HG03442 (cell line): ENCODE results near the gene CACNA2D3.

Experiments
- ATAC-seq: cut with Tn5 transposase; IDR thresholded peaks from one replicate; pipeline ENCODE4 v1.9.1; 2021; ENCODE audit warnings: mild to moderate bottlenecking, moderate library complexity; ENCODE audit not compliant: unreplicated experiment

Gene CACNA2D3

DNA sequence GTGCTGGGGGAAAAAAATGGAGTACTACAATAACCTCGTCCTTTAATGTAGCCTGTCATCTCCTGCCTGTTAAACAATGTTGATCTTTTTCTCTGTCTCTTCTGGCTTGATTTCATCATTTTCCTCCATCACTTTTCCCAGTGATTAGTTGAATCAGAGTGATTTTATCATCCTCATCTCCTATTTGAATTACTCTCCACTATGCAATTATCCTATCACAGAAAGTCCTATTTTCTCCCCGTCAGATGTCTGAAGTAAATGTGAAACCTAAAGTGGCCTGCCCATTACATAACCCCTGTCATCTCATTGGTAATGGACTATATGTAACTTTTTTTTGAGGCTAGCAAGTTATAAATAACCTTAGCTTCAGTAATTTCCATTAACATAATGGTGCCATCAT, 201.8 kb downstream of the CACNA2D3 start:
- no peak for ATAC-seq

- no peak for ATAC-seq
Observed at GRCh38 chr3:54326951-54327350, 204.6 kb downstream of the CACNA2D3 start.

GRCh38 chr3:54331341-54331740, 209.0 kb downstream of the CACNA2D3 start:
- ATAC-seq: no peak

- no peak for ATAC-seq
Observed at GRCh38 chr3:54337846-54338245, 215.5 kb downstream of the CACNA2D3 start.

DNA sequence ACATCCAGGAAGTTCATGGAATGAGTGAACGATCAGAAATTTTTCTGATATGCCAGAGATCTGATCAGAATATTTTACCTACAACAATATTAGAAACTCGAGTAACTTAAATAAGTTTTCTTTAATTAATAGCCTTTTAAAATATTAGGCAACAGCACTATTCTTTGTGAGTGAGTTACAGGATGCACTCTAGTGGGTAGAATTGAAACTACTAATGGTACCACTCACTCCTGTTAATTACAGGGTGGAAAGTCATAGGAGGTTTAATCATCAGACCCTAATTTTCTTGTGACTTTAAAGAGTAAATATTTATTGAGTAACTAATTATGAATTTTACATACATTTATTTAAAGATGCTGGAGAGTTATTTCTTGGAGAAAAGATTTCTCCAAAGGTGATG, 217.3 kb downstream of the CACNA2D3 start:
- ATAC-seq: no peak

DNA sequence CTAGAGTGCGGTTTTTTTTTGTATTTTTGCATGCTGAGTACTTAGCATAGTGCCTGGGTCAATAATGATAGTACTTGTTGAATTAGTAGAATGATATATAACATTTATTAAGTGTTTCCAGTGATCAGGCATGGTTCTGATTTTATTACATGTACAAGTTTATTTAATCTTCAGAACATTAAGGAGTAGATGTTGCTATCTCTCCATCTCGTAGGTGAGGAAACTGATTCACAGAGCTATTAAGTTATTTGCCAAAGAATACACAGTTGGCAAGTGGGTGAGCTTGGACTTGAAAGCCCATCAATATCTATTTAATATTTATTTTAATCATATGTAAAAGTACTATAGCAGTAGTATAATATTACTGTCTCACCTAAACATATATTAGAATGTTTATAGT, 219.5 kb downstream of the CACNA2D3 start:
- no peak for ATAC-seq

DNA sequence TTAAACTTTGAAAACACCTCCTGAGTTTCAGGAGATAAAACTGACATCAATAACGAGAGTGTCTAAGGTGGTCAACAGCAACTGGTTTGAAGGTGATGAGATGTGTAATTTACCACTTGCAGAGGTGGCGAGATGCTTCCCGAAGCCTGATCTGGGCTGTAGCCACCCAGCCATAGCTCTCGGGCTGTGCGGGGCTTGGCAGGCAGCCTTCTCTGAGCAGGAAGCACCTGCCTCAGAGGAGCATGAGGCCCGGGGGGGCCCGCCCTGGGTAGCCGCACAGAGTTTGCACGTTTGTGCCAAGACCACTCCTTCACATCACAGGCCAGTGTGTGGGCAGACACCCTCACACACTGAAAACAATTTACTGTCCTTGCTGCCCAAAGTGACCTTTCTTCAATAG, 220.3 kb downstream of the CACNA2D3 start:
- no peak for ATAC-seq

- ATAC-seq: no peak
Observed at GRCh38 chr3:54343495-54343894, 221.1 kb downstream of the CACNA2D3 start.

GRCh38 chr3:54344601-54345231, 222.4 kb downstream of the CACNA2D3 start:
- no peak for ATAC-seq

- ATAC-seq: no peak
Observed at GRCh38 chr3:54345847-54346375, 223.6 kb downstream of the CACNA2D3 start.

DNA sequence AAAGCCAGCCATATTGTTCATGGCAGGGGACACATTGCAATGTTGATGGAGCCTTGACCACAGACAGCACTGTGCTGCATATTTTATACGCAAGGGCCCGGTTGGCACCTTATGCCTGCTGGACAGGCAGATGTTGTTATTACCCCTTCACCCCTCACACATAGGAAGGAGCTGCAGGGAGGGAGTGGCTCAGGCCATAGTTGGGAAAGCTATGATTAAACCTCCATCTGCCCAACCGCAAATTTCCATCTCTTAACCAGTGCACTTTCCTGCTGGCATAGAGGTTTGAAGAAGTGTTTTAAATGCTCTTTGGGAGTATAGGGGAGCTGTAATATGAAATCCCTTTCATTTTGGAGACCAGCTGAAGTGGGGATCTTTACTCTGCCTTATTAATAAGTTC, 224.7 kb downstream of the CACNA2D3 start:
- ATAC-seq: no peak

- no peak for ATAC-seq
Observed at GRCh38 chr3:54347933-54348332, 225.6 kb downstream of the CACNA2D3 start.

DNA sequence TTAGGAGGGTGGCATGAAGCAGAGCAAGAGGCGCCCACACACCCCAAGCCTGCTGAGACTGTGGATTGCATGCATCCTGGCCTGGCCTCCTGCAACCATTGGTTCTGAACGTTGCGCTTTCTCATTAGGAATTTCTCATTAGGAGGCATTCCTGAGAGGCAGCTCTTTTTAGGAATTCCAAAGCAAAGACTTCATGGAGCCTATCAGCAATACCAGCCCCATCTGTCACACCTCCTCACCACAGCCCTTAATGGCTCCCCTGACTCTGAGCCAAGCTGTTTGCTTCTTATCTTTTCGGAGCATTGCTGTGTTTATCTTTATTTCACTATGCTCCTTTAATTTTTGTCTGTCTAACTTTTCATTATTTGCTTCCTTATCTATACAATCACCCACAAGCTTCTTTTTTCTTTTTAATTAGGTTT, 226.9 kb downstream of the CACNA2D3 start:
- no peak for ATAC-seq

GRCh38 chr3:54349691-54350090, 227.3 kb downstream of the CACNA2D3 start:
- ATAC-seq: no peak

- no peak for ATAC-seq
Observed at GRCh38 chr3:54353546-54353945, 231.2 kb downstream of the CACNA2D3 start.

DNA sequence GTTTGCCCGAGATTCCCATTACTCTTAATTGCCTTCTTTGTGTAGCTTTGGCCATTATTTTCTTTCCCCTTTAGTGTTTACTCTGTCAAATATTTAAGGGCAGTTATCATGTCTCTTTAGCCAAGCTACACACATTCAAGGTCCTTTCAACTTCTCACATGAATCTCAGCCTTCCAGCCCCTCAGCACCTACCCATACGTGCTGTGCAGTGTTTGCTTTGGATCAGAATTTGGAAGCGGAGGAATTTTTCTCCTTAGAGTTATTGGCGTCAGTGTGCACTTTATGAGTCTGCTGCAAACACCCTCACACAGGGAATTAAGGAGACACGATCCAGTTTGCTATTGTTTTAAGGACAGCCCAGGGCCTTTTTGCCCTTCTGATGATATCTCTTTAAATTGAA, 231.6 kb downstream of the CACNA2D3 start:
- ATAC-seq: no peak

- ATAC-seq: no peak
Observed at GRCh38 chr3:54355800-54356199, 233.4 kb downstream of the CACNA2D3 start.

GRCh38 chr3:54356261-54357045, 234.1 kb downstream of the CACNA2D3 start:
- ATAC-seq: no peak

DNA sequence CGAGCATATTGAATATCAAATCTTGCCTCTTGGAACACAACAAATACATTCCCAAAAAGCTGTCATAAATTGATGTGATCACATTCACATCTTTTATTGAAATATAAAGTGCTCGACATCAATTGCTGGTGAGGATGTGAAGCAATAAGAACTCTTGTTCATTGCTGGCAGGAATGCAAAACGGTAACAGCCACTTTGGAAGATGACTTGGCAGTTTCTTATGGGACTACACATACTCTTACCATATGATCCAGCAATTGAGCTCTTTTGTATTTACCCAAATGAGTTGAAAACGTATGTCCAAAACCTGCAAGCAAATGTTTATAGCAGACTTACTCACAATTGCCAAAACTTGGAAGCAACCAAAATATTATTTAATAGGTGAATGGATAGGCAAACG, 234.9 kb downstream of the CACNA2D3 start:
- ATAC-seq: no peak

- ATAC-seq: no peak
Observed at GRCh38 chr3:54358316-54358715, 236.0 kb downstream of the CACNA2D3 start.

- no peak for ATAC-seq
Observed at GRCh38 chr3:54358969-54359694, 236.8 kb downstream of the CACNA2D3 start.

GRCh38 chr3:54360320-54360719, 238.0 kb downstream of the CACNA2D3 start:
- no peak for ATAC-seq
